Mesothelial cell of epicardium (in vitro differentiated cells): ENCODE measurements around the gene XKRX. TPM values are rescaled to one million over a fixed set of nuclear protein-coding genes. Genes with fewer than 3 reads are reported as not detected.

ENCODE experiments used
- DNase-seq, 2 experiments: peaks; one replicate each; pipeline ENCODE4 v3.0.0; 2021; ENCODE audit warnings: low spot score in 2 of 2; ENCODE audit not compliant: unreplicated experiment in 2 of 2
- H3K27ac Mint-ChIP-seq: 2 replicates; pipeline ENCODE4 v1.8.0; 2021; ENCODE audit warnings: mixed read lengths
- H3K27me3 Mint-ChIP-seq: 2 replicates; pipeline ENCODE4 v1.8.0; 2021; ENCODE audit warnings: low read depth, mixed read lengths
- H3K36me3 Mint-ChIP-seq: 2 replicates; pipeline ENCODE4 v1.8.0; 2021; ENCODE audit warnings: mixed read lengths
- H3K4me1 Mint-ChIP-seq: 2 replicates; pipeline ENCODE4 v1.8.0; 2021; ENCODE audit warnings: mixed read lengths
- H3K4me3 Mint-ChIP-seq: 2 replicates; pipeline ENCODE4 v1.8.0; 2021; ENCODE audit warnings: mild to moderate bottlenecking, moderate library complexity, mixed read lengths
- H3K9me3 Mint-ChIP-seq: 2 replicates; pipeline ENCODE4 v1.8.0; 2021; ENCODE audit warnings: mixed read lengths
- total RNA-seq: library from RNA; stranded (reverse); gene quantifications from 3 replicates; pipeline ENCODE4 v1.2.1, GENCODE V29; 2021
- TF ChIP-seq, protein P1 (sequence below): fragments of 200-600 bp; sonication (generic); IDR thresholded peaks from one replicate; pipeline ENCODE4 v1.5.0; 2021; ENCODE audit warnings: antibody characterized with exemption; ENCODE audit not compliant: unreplicated experiment

Gene XKRX
- total RNA-seq, 1 donor from 2014 or later: 0.96 TPM

DNA sequence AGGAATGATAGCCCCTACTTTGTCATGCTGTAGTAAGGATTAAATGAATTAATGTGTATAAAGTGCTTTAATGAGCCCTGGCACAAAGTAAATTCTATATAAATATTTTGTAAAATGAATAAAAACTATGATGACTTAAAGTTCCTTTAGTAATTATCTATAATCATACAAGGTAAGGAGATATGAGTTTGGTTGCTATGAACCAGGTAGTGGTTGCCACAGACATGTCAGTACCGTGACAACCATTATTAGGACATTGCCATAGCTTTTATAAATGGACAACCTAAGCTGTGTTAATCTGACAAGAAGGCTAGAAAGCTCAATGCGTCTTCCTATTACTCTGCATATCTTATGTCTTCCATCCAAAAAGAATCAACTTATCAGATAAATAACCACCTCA is 40.7 kb upstream of the XKRX start, which contains the start of gene ARL13A:
Gene ARL13A, plus strand, starts transcription at position 301 of the 400 bp plus-strand sequence. CDS start 3,982 bp downstream, outside the sequence.
- no peaks in the 10 kb centered on the region for H3K27me3 Mint-ChIP-seq
- H3K36me3 Mint-ChIP-seq: peaks cover 3% of the 10 kb centered on the region
- no peak within 1 kb of the TSS for H3K4me3 Mint-ChIP-seq
- peaks cover 27% of the 10 kb centered on the region for H3K9me3 Mint-ChIP-seq
- H3K27ac Mint-ChIP-seq: no peak within 1 kb of the TSS
- TF ChIP-seq, protein P1, sequence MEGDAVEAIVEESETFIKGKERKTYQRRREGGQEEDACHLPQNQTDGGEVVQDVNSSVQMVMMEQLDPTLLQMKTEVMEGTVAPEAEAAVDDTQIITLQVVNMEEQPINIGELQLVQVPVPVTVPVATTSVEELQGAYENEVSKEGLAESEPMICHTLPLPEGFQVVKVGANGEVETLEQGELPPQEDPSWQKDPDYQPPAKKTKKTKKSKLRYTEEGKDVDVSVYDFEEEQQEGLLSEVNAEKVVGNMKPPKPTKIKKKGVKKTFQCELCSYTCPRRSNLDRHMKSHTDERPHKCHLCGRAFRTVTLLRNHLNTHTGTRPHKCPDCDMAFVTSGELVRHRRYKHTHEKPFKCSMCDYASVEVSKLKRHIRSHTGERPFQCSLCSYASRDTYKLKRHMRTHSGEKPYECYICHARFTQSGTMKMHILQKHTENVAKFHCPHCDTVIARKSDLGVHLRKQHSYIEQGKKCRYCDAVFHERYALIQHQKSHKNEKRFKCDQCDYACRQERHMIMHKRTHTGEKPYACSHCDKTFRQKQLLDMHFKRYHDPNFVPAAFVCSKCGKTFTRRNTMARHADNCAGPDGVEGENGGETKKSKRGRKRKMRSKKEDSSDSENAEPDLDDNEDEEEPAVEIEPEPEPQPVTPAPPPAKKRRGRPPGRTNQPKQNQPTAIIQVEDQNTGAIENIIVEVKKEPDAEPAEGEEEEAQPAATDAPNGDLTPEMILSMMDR: no peak
- H3K4me1 Mint-ChIP-seq: no peaks in the 10 kb centered on the region
- no peak for DNase-seq

DNA sequence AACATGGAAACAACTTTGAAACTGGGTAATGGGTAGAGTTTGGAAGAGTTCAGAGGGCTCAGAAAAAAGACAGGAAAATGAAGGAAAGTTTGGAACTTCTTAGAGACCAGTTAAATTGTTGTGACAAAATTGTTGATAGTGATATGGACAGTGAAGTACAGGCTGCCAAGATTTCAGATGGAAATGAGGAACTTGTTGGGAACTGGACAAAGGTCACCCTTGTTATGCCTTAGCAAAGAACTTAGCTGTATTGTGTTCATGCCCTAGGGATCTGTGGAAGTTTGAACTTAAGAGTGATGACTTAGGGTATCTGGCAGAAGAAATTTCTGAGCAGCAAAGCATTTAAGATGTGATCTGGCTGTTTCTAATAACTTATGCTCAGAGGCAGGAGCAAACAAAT is 35.6 kb upstream of the XKRX start:
- H3K36me3 Mint-ChIP-seq: no peaks in the 10 kb centered on the region
- TF ChIP-seq, protein P1: no peak
- H3K4me3 Mint-ChIP-seq: no peak overlapping the region
- H3K9me3 Mint-ChIP-seq: peaks cover 42% of the 10 kb centered on the region
- DNase-seq: no peak
- H3K4me1 Mint-ChIP-seq: no peaks in the 10 kb centered on the region
- no peak overlapping the region for H3K27ac Mint-ChIP-seq
- H3K27me3 Mint-ChIP-seq: no peaks in the 10 kb centered on the region

DNA sequence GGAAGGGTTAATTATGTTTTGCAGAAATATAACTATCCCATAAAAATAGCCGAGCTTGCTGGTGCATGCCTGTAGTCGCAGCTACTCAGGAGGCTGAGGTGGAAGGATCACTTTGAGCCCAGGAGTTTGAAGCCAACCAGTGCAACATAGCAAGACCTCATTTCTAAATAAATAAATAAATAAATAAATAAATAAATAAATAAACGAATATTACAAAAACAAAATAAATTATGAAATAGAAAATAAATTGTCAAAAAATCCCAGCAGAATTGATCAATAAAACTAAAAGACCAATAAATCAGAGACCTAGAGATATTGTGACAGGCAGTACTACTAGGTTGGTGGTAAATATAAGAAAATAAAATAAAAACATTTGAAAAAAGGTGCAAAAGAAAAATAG is 34.1 kb upstream of the XKRX start:
- TF ChIP-seq, protein P1: no peak
- H3K27ac Mint-ChIP-seq: no peak overlapping the region
- H3K36me3 Mint-ChIP-seq: no peaks in the 10 kb centered on the region
- peaks cover 40% of the 10 kb centered on the region for H3K9me3 Mint-ChIP-seq
- H3K4me3 Mint-ChIP-seq: no peak overlapping the region
- no peaks in the 10 kb centered on the region for H3K4me1 Mint-ChIP-seq
- DNase-seq: no peak
- H3K27me3 Mint-ChIP-seq: no peaks in the 10 kb centered on the region

DNA sequence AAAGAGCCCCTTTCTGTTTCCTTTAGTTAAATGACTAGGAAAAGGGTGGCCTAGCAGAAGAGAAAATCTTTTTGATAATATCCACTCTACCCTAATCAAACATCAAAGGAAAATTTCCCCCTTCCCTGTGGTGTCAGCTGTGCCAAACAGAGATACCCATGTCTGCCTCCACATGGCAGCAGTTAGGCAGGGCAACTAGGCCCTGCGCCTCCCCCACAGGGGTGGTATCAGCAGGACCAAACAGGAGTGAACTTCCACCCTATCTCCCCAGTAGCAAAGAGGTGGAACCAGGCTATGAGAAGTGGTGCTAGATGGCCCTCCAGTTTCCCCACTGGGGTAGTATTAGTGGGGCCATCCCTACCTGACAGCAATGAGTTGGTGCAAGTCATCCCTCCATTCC is 19.8 kb upstream of the XKRX start:
- H3K27ac Mint-ChIP-seq: no peak overlapping the region
- DNase-seq: no peak
- no peaks in the 10 kb centered on the region for H3K36me3 Mint-ChIP-seq
- H3K4me3 Mint-ChIP-seq: no peak overlapping the region
- TF ChIP-seq, protein P1: no peak
- H3K4me1 Mint-ChIP-seq: no peaks in the 10 kb centered on the region
- H3K9me3 Mint-ChIP-seq: peaks cover 27% of the 10 kb centered on the region
- H3K27me3 Mint-ChIP-seq: no peaks in the 10 kb centered on the region

DNA sequence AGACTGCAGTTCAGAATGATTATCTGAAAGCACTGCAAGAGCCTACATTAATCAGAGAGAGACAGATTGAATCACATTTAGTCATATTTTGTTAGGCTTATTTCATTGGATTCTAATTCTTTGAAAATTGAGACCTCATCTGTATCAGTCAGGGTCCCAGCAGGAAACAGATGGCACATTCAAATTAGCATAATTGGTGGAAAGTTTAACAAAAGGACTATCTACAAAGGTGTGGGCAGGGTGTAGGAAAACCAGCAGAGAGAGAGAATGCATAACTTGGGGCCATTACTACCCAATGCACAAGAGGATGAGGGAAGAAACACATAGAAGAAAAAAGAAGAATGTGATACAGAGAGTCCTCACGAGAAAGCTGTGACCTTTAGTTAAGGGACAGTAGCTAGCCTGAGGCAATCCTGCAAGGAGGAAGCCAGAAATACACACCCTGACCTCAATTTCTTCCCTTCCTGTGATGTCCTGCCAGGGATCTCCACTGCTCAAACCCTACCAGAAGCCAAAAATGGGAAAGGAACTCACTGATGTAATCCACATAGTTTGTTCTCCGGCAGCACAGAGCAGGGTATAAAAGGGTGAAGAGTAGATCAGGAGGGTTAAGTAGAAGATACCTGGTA is 17.7 kb upstream of the XKRX start:
- TF ChIP-seq, protein P1: no peak
- no peaks in the 10 kb centered on the region for H3K36me3 Mint-ChIP-seq
- no peak for DNase-seq
- no peaks in the 10 kb centered on the region for H3K4me1 Mint-ChIP-seq
- H3K9me3 Mint-ChIP-seq: peaks cover 19% of the 10 kb centered on the region
- H3K27ac Mint-ChIP-seq: no peak overlapping the region
- H3K4me3 Mint-ChIP-seq: no peak overlapping the region
- no peaks in the 10 kb centered on the region for H3K27me3 Mint-ChIP-seq
